ENCODE data around the gene DHRSX.
"Not testable (repeated sequence)": the region's sequence is repeated elsewhere in the genome, so short reads cannot be mapped to it uniquely, and the experiment has no call there.

DHRSX gene

GRCh38 chrX:2390754-2391153 lies 110.0 kb downstream of the DHRSX start:
- DNase-seq, result no peak

- not testable (repeated sequence) for DNase-seq
Measured at GRCh38 chrX:2389731-2390130, 111.0 kb downstream of the DHRSX start.

- DNase-seq, result no peak
Measured at GRCh38 chrX:2389324-2389723, 111.5 kb downstream of the DHRSX start.

- DNase-seq, result no peak
Measured at GRCh38 chrX:2388669-2389068, 112.1 kb downstream of the DHRSX start.

GRCh38 chrX:2387614-2388239 lies 113.0 kb downstream of the DHRSX start:
- peak; percentile 15 for DNase-seq

- peak; percentile 79 for DNase-seq
Measured at GRCh38 chrX:2385224-2385623, 115.6 kb downstream of the DHRSX start.

- DNase-seq, result no peak
Measured at GRCh38 chrX:2384486-2384885, 116.3 kb downstream of the DHRSX start.

- no peak for DNase-seq
Measured at GRCh38 chrX:2383735-2384134, 117.0 kb downstream of the DHRSX start.

GRCh38 chrX:2383144-2383543 lies 117.6 kb downstream of the DHRSX start:
- DNase-seq, result no peak

- DNase-seq, result not testable (repeated sequence)
Measured at GRCh38 chrX:2382433-2383048, 118.2 kb downstream of the DHRSX start.

- no peak for DNase-seq
Measured at GRCh38 chrX:2376166-2376565, 124.6 kb downstream of the DHRSX start.

GRCh38 chrX:2374086-2374485 lies 126.7 kb downstream of the DHRSX start:
- DNase-seq, result peak; percentile 85

GRCh38 chrX:2373615-2374014 lies 127.2 kb downstream of the DHRSX start:
- no peak for DNase-seq

- no peak for DNase-seq
Measured at GRCh38 chrX:2371026-2371711, 129.6 kb downstream of the DHRSX start.

GRCh38 chrX:2370456-2370855 lies 130.3 kb downstream of the DHRSX start:
- DNase-seq, result peak; percentile 87

GRCh38 chrX:2369206-2369605 lies 131.6 kb downstream of the DHRSX start:
- DNase-seq, result no peak

GRCh38 chrX:2360731-2361130 lies 140.0 kb downstream of the DHRSX start:
- peak; percentile 5 for DNase-seq

GRCh38 chrX:2359522-2359921 lies 141.3 kb downstream of the DHRSX start:
- DNase-seq, result not testable (repeated sequence)

GRCh38 chrX:2351999-2352995 lies 148.5 kb downstream of the DHRSX start:
- peak; percentile 97 for DNase-seq

GRCh38 chrX:2351321-2351720 lies 149.5 kb downstream of the DHRSX start:
- peak; percentile 84 for DNase-seq

GRCh38 chrX:2350703-2351102 lies 150.1 kb downstream of the DHRSX start:
- not testable (repeated sequence) for DNase-seq

- not testable (repeated sequence) for DNase-seq
Measured at GRCh38 chrX:2350036-2350435, 150.7 kb downstream of the DHRSX start.

- DNase-seq, result no peak
Measured at GRCh38 chrX:2348211-2348610, 152.6 kb downstream of the DHRSX start.

Measured in fibroblast of skin of abdomen (primary cell).